ENCODE measurements around the gene APEH.

The APEH gene

DNA sequence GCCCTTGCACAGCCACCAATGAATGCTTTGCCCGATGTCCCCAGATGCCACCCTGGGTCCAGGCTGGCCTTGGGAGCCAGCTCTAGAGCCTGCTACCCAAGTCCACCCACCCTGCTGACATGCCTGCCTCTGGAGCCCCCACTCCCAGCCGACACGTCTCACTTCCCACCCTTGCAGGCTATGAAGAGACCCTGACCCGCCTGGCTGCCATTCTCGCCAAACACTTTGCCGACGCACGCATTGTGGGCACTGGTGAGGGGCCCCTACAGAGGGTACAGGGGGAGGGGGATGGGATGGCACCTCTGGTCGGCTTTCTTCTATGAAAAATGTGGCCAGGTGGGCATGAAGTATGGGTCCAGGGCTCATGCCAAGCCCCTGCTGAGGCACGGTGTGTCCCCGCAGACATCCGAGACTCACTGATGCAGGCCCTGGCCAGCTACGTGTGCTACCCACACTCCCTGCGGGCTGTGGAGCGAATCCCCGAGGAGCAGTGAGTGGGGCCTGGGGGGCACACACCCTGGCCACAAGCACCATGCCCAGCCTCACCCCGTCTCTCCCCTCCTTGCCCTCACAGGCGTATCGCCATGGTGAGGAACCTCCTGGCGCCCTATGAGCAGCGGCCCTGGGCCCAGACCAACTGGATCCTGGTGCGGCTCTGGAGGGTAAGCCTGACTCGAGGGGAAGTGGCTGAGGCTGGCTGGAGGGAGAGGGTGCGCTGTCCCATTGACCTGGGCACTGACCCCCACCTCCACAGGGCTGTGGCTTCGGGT is 39.4 kb downstream of the APEH start:
- no peak for DNase-seq
- TF ChIP-seq CTCF (IDR thresholded peaks at IDR 0.05; ENCODE audit: low read depth, low read length, missing control alignments) = no peak
- Histone ChIP-seq H3K36me3 (replicated peaks) (no peaks in the 10 kb centered on the region), H3K4me3 (ENCODE audit: low read depth, low read length) (no peak overlapping the region), H3K27me3 (replicated peaks) (no peaks in the 10 kb centered on the region), H3K27ac (no peak overlapping the region)
- in situ Hi-C loops (cut with HindIII; ENCODE audit: low pct_ligation_motif_present, low sequenced_read_pairs) = no loop called here

GRCh38 chr3:49714728-49715550 is 40.8 kb downstream of the APEH start:
- no peak overlapping the region for H3K27ac ChIP-seq
- no peak for TF ChIP-seq CTCF (IDR thresholded peaks at IDR 0.05; ENCODE audit: low read depth, low read length, missing control alignments)
- no peak overlapping the region for H3K4me3 ChIP-seq (ENCODE audit: low read depth, low read length)
- no peaks in the 10 kb centered on the region for H3K36me3 ChIP-seq (replicated peaks)
- DNase-seq = no peak
- no peaks in the 10 kb centered on the region for H3K27me3 ChIP-seq (replicated peaks)
- in situ Hi-C loops (cut with HindIII; ENCODE audit: low pct_ligation_motif_present, low sequenced_read_pairs) = no loop called here

DNA sequence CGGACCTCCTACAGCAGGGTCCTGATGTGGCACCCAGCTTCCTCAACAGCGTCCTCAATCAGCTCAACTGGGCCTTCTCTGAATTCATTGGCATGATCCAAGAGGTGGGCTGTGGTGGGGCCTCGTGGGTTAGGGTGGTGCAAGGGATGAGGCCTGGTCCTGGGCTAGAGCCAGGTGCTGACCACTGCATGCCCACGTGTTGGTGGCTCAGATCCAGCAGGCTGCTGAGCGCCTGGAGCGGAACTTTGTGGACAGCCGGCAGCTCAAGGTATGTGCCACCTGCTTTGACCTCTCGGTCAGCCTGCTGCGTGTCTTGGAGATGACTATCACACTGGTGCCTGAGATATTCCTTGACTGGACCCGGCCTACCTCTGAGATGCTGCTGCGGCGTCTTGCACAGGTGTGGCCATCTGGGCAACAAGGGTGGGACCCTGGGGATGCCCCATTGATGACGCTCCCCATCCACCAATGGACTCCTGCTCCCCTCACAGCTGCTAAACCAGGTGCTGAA is 41.5 kb downstream of the APEH start:
- Histone ChIP-seq H3K27me3 (replicated peaks) (no peaks in the 10 kb centered on the region), H3K4me3 (ENCODE audit: low read depth, low read length) (no peak overlapping the region), H3K36me3 (replicated peaks) (peaks cover 2% of the 10 kb centered on the region), H3K27ac (no peak overlapping the region)
- in situ Hi-C loops (cut with HindIII; ENCODE audit: low pct_ligation_motif_present, low sequenced_read_pairs) = no loop called here
- TF ChIP-seq CTCF (IDR thresholded peaks at IDR 0.05; ENCODE audit: low read depth, low read length, missing control alignments) = no peak
- DNase-seq = no peak

DNA sequence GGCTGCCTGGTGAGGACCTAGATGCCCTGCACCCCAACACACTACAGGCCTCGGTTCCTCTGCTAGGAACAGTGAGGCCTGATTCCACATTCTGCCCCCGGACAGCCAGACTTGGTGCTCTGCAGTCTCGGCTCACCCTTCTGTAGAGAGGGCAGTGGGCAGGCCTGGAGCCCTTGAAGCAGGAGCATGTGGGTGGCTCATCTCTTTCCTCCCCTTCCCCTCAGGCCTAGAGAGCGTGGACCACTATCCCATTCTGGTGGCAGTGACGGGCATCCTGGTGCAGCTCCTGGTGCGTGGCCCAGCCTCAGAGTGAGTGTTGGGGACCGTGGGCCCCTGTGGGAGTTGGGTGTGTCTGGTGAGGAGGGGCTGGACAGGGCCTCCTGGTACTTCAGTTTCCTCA is 42.0 kb downstream of the APEH start:
- H3K27me3 ChIP-seq (replicated peaks) = no peaks in the 10 kb centered on the region
- in situ Hi-C loops (cut with HindIII; ENCODE audit: low pct_ligation_motif_present, low sequenced_read_pairs) = no loop called here
- no peak overlapping the region for H3K27ac ChIP-seq
- H3K4me3 ChIP-seq (ENCODE audit: low read depth, low read length) = no peak overlapping the region
- TF ChIP-seq CTCF (IDR thresholded peaks at IDR 0.05; ENCODE audit: low read depth, low read length, missing control alignments) = no peak
- peaks cover 7% of the 10 kb centered on the region for H3K36me3 ChIP-seq (replicated peaks)
- no peak for DNase-seq

DNA sequence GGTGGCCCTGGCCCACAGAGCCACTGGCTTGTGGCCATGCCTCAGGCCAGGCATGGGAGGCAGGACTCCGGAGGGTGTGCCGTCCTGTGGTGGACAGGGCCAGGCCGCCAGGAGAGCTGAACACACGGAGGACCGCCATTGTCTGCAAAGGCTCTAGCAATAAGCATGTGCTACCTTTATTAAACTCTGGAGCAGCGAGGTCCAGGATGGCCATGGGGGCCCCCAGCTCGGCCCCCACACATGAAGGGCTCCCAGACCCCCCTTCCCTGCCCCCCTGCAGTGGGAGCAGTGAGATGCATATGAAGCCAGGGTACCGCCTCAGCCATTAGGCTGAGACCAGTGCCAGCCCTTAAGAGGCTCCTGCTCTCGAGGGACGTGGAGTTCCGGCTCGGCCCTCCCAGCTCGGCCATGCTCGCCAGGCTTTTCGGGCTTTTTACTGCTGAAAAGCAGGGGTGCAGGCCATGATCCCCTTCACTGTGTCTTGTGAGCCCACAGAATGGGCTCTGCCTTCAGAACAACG is 42.6 kb downstream of the APEH start:
- no peak for DNase-seq
- no peak overlapping the region for H3K27ac ChIP-seq
- H3K27me3 ChIP-seq (replicated peaks) = no peaks in the 10 kb centered on the region
- peaks cover 13% of the 10 kb centered on the region for H3K36me3 ChIP-seq (replicated peaks)
- no peak for TF ChIP-seq CTCF (IDR thresholded peaks at IDR 0.05; ENCODE audit: low read depth, low read length, missing control alignments)
- in situ Hi-C loops (cut with HindIII; ENCODE audit: low pct_ligation_motif_present, low sequenced_read_pairs) = no loop called here
- H3K4me3 ChIP-seq (ENCODE audit: low read depth, low read length) = no peak overlapping the region
